ENCODE measurements around the gene UBE2V1. TPM values are rescaled to one million over a fixed set of nuclear protein-coding genes. Genes with fewer than 3 reads are reported as not detected.

UBE2V1 gene
- total and polyA plus RNA-seq, 2 of the 13 experiments (the other 11 are each of a cell fraction or from before 2014, with no cell fraction given), result 81.3 to 132 TPM

- no peak for TF ChIP-seq ZNF7 (CRISPR knock-in tag; IDR thresholded peaks at IDR 0.05)
- no peak for TF ChIP-seq ZSCAN30 (CRISPR knock-in tag; IDR thresholded peaks at IDR 0.05)
- TF ChIP-seq ZMYM2 (CRISPR knock-in tag; IDR thresholded peaks at IDR 0.05), result no peak
- no peak for TF ChIP-seq ZBTB7A (CRISPR knock-in tag; IDR thresholded peaks at IDR 0.05)
- TF ChIP-seq ZC3H4 (CRISPR knock-in tag; IDR thresholded peaks at IDR 0.05; ENCODE audit: borderline replicate concordance), result no peak
- no peak for TF ChIP-seq DNMT1 (CRISPR knock-in tag; IDR thresholded peaks at IDR 0.05)
- no peak for TF ChIP-seq HOXA9 (CRISPR knock-in tag; IDR thresholded peaks at IDR 0.05; ENCODE audit: borderline replicate concordance)
- no peak for TF ChIP-seq ZNF773 (CRISPR knock-in tag; IDR thresholded peaks at IDR 0.05; ENCODE audit: borderline replicate concordance)
- peak; percentile 65 for TF ChIP-seq ZMYM4 (CRISPR knock-in tag; IDR thresholded peaks at IDR 0.05)
- no peak for TF ChIP-seq TAF15 (IDR thresholded peaks at IDR 0.05; ENCODE audit: low read depth, low read length, poor library complexity, severe bottlenecking)
- TF ChIP-seq HDAC6 (IDR thresholded peaks at IDR 0.05; ENCODE audit: low read depth, low read length), result peak; percentile 53; the same call in 1 of the 2 replicates
- peak; percentile 98 for TF ChIP-seq SUZ12 (IDR thresholded peaks at IDR 0.05; ENCODE audit: low read depth, low read length)
- TF ChIP-seq ATF7-NPFF (CRISPR knock-in tag; IDR thresholded peaks at IDR 0.05; ENCODE audit: low read depth), result no peak
- no peak for TF ChIP-seq ZNF800 (CRISPR knock-in tag; IDR thresholded peaks at IDR 0.05)
- peak; percentile 83; the same call in 1 of the 2 replicates for TF ChIP-seq ZNF747 (CRISPR knock-in tag; IDR thresholded peaks at IDR 0.05; ENCODE audit: borderline replicate concordance)
- no peak for TF ChIP-seq MYNN (CRISPR knock-in tag; IDR thresholded peaks at IDR 0.05; ENCODE audit: low read depth)
- TF ChIP-seq, protein P1, sequence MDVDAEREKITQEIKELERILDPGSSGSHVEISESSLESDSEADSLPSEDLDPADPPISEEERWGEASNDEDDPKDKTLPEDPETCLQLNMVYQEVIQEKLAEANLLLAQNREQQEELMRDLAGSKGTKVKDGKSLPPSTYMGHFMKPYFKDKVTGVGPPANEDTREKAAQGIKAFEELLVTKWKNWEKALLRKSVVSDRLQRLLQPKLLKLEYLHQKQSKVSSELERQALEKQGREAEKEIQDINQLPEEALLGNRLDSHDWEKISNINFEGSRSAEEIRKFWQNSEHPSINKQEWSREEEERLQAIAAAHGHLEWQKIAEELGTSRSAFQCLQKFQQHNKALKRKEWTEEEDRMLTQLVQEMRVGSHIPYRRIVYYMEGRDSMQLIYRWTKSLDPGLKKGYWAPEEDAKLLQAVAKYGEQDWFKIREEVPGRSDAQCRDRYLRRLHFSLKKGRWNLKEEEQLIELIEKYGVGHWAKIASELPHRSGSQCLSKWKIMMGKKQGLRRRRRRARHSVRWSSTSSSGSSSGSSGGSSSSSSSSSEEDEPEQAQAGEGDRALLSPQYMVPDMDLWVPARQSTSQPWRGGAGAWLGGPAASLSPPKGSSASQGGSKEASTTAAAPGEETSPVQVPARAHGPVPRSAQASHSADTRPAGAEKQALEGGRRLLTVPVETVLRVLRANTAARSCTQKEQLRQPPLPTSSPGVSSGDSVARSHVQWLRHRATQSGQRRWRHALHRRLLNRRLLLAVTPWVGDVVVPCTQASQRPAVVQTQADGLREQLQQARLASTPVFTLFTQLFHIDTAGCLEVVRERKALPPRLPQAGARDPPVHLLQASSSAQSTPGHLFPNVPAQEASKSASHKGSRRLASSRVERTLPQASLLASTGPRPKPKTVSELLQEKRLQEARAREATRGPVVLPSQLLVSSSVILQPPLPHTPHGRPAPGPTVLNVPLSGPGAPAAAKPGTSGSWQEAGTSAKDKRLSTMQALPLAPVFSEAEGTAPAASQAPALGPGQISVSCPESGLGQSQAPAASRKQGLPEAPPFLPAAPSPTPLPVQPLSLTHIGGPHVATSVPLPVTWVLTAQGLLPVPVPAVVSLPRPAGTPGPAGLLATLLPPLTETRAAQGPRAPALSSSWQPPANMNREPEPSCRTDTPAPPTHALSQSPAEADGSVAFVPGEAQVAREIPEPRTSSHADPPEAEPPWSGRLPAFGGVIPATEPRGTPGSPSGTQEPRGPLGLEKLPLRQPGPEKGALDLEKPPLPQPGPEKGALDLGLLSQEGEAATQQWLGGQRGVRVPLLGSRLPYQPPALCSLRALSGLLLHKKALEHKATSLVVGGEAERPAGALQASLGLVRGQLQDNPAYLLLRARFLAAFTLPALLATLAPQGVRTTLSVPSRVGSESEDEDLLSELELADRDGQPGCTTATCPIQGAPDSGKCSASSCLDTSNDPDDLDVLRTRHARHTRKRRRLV (CRISPR knock-in tag; IDR thresholded peaks at IDR 0.05), result no peak
- 0 out of 2 replicates have a peak, but pooled peaks have one; percentile 86 for TF ChIP-seq SP140L (CRISPR knock-in tag; IDR thresholded peaks at IDR 0.05; ENCODE audit: borderline replicate concordance)
- peak; percentile 56; the same call in 1 of the 2 replicates for TF ChIP-seq ZNF124 (CRISPR knock-in tag; IDR thresholded peaks at IDR 0.05)
- TF ChIP-seq ZNF615 (CRISPR knock-in tag; IDR thresholded peaks at IDR 0.05; ENCODE audit: borderline replicate concordance), result no peak
- TF ChIP-seq ZNF670 (CRISPR knock-in tag; IDR thresholded peaks at IDR 0.05; ENCODE audit: borderline replicate concordance), result no peak
- peak; percentile 63; the same call in 1 of the 2 replicates for TF ChIP-seq MTA1 (CRISPR knock-in tag; IDR thresholded peaks at IDR 0.05; ENCODE audit: borderline replicate concordance)
- TF ChIP-seq BCL6 (CRISPR knock-in tag; IDR thresholded peaks at IDR 0.05), result peak; percentile 80
- 0 out of 2 replicates have a peak, but pooled peaks have one; percentile 62 for TF ChIP-seq PAWR (CRISPR knock-in tag; IDR thresholded peaks at IDR 0.05; ENCODE audit: borderline replicate concordance)
These were observed 2.8 kb upstream of the UBE2V1 start (continued) for GRCh38 chr20:50115591-50116367.
